IMR-90 (cell line): ENCODE results near the gene NT5C. TPM values are rescaled to one million over a fixed set of nuclear protein-coding genes. Genes with fewer than 3 reads are reported as not detected.

ENCODE experiments used
- ATAC-seq: fragments of 200-7000 bp; cut with Tn5 transposase; 2 replicates; pipeline ENCODE4 v1.9.1; 2020; ENCODE audit warnings: low read depth, mild to moderate bottlenecking, moderate library complexity
- BruUV-seq: library from RNA; stranded (reverse); fragments of 400-500 nt; replicated peaks from 2 replicates; lab custom pipeline; 2021; lab: Mats Ljungman, UMichigan
- CTCF ChIA-PET: fragments of 300-600 bp; formaldehyde crosslinking; extraction: SDS; loops from one replicate; lab custom pipeline; 2021; ENCODE audit warnings: antibody characterized with exemption; lab: Yijun Ruan, JAX
- POLR2A ChIA-PET: fragments of 300-600 bp; sonication (Branson Sonifier 250); formaldehyde crosslinking; loops from one replicate; lab custom pipeline; 2022; ENCODE audit warnings: antibody characterized with exemption; ENCODE audit not compliant: unreplicated experiment; lab: Charles Lee
- DNase-seq: peaks from one replicate; pipeline ENCODE4 v3.0.0; 2013
- H2AFZ ChIP-seq: replicated peaks from 2 replicates; pipeline ENCODE3; 2013; ENCODE audit warnings: low read length, mild to moderate bottlenecking; ENCODE audit not compliant: poor library complexity
- H2AK5ac ChIP-seq: 2 replicates; pipeline ENCODE4 v1.6.1; 2013; ENCODE audit warnings: low read depth, low read length, inconsistent platforms
- H2AK9ac ChIP-seq: replicated peaks from 2 replicates; pipeline ENCODE3; 2013; ENCODE audit warnings: mild to moderate bottlenecking, low read depth, low read length, moderate library complexity; ENCODE audit not compliant: poor library complexity
- H2BK120ac ChIP-seq: 2 replicates; pipeline ENCODE4 v1.6.1; 2013; ENCODE audit warnings: low read depth, low read length, inconsistent platforms
- H2BK15ac ChIP-seq: 3 replicates; pipeline ENCODE4 v1.6.1; 2013; ENCODE audit warnings: low read depth, low read length, inconsistent platforms
- H2BK20ac ChIP-seq: 2 replicates; pipeline ENCODE4 v1.6.1; 2013; ENCODE audit warnings: low read depth, mild to moderate bottlenecking, inconsistent platforms, low read length, moderate library complexity
- H2BK5ac ChIP-seq: 2 replicates; pipeline ENCODE4 v1.6.1; 2013; ENCODE audit warnings: mild to moderate bottlenecking, low read depth, low read length, inconsistent platforms; ENCODE audit not compliant: poor library complexity, severe bottlenecking
- H3K14ac ChIP-seq: replicated peaks from 2 replicates; pipeline ENCODE4 v1.6.1; 2013; ENCODE audit warnings: low read depth, low read length, inconsistent platforms
- H3K18ac ChIP-seq: 2 replicates; pipeline ENCODE4 v1.6.1; 2013; ENCODE audit warnings: low read depth, low read length, control low read depth
- H3K23ac ChIP-seq: 2 replicates; pipeline ENCODE4 v1.6.1; 2013; ENCODE audit warnings: low read depth, low read length, inconsistent platforms
- H3K27ac ChIP-seq: 2 replicates; pipeline ENCODE4 v1.5.1; 2013; ENCODE audit warnings: mild to moderate bottlenecking, control low read depth, low read length; ENCODE audit not compliant: insufficient read depth
- H3K27me3 ChIP-seq: 2 replicates; pipeline ENCODE4 v1.6.1; 2013; ENCODE audit warnings: low read length; ENCODE audit not compliant: control insufficient read depth, insufficient read depth
- H3K36me3 ChIP-seq: 2 replicates; pipeline ENCODE4 v1.6.1; 2013; ENCODE audit warnings: low read length, mixed read lengths; ENCODE audit not compliant: control insufficient read depth, insufficient read depth
- H3K4ac ChIP-seq: 2 replicates; pipeline ENCODE4 v1.6.1; 2013; ENCODE audit warnings: low read depth, low read length, inconsistent platforms
- H3K4me1 ChIP-seq: 2 replicates; pipeline ENCODE4 v1.6.1; 2013; ENCODE audit warnings: low read length, mixed read lengths; ENCODE audit not compliant: control insufficient read depth, insufficient read depth
- H3K4me2 ChIP-seq: 2 replicates; pipeline ENCODE4 v1.6.1; 2013; ENCODE audit warnings: low read depth, mild to moderate bottlenecking, control low read depth, low read length, moderate library complexity
- H3K4me3 ChIP-seq: 2 replicates; pipeline ENCODE4 v1.5.1; 2013; ENCODE audit warnings: low read depth, mild to moderate bottlenecking, control low read depth, low read length, moderate library complexity; ENCODE audit not compliant: insufficient read depth
- H3K56ac ChIP-seq: 2 replicates; pipeline ENCODE4 v1.6.1; 2013; ENCODE audit warnings: low read length, inconsistent platforms; ENCODE audit not compliant: insufficient read depth; ENCODE audit errors: extremely low read depth
- H3K79me1 ChIP-seq, 2 experiments: 2 replicates each; pipeline ENCODE4 v1.6.1; 2013; ENCODE audit warnings: low read length in 2 of 2, inconsistent platforms in 1 of 2, low read depth in 1 of 2
- H3K9ac ChIP-seq: 2 replicates; pipeline ENCODE4 v1.6.1; 2013; ENCODE audit warnings: low read depth, low read length, control low read depth
- H3K9me1 ChIP-seq: 2 replicates; pipeline ENCODE4 v1.6.1; 2013; ENCODE audit warnings: low read length, inconsistent platforms; ENCODE audit not compliant: insufficient read depth
- H3K9me3 ChIP-seq: 2 replicates; pipeline ENCODE4 v1.6.1; 2013; ENCODE audit warnings: low read length; ENCODE audit not compliant: control insufficient read depth, insufficient read depth
- H4K20me1 ChIP-seq: 2 replicates; pipeline ENCODE4 v1.6.1; 2013; ENCODE audit warnings: low read length, inconsistent platforms; ENCODE audit not compliant: insufficient read depth
- H4K5ac ChIP-seq: 2 replicates; pipeline ENCODE4 v1.6.1; 2013; ENCODE audit warnings: mild to moderate bottlenecking, low read depth, low read length, control low read depth
- H4K8ac ChIP-seq, 2 experiments: 2 replicates each; pipeline ENCODE4 v1.6.1; 2013; ENCODE audit warnings: low read depth in 2 of 2, low read length in 2 of 2, control low read depth in 1 of 2, inconsistent platforms in 1 of 2
- H4K91ac ChIP-seq: 2 replicates; pipeline ENCODE4 v1.6.1; 2013; ENCODE audit warnings: low read depth, low read length, inconsistent platforms; ENCODE audit not compliant: insufficient read depth
- FOS ChIP-seq: fragments of 150-350 bp; IDR thresholded peaks from 2 replicates; pipeline ENCODE4 v1.6.1; 2016; ENCODE audit warnings: low read depth, low read length
- MAZ ChIP-seq: IDR thresholded peaks from 2 replicates; pipeline ENCODE4 v1.6.1; 2012; ENCODE audit warnings: low read depth, mild to moderate bottlenecking, low read length, improper control_type of control experiment, moderate library complexity, borderline replicate concordance
- POLR2A ChIP-seq: IDR thresholded peaks from 2 replicates; pipeline ENCODE4 v1.6.1; 2012; ENCODE audit warnings: mild to moderate bottlenecking, low read depth, low read length
- RAD21 ChIP-seq: IDR thresholded peaks from 2 replicates; pipeline ENCODE4 v1.6.1; 2012; ENCODE audit warnings: low read length, improper control_type of control experiment
- WGBS, 2 experiments: methylation state at CpG; one replicate each; pipeline versions ENCODE4 v1.1.5 to v1.1.7; 2013; ENCODE audit warnings: missing lambda C conversion rate in 2 of 2; ENCODE audit not compliant: insufficient read length in 1 of 2; ENCODE audit errors: extremely low coverage in 2 of 2; 5-methylcytosine and 5-hydroxymethylcytosine counted together
- dilution Hi-C: fragments of 300-500 bp; cut with HindIII; formaldehyde crosslinking; loops from one replicate; pipeline ENCODE4 v1.14.3; 2018; ENCODE audit warnings: low sequenced_read_pairs; ENCODE audit not compliant: unreplicated experiment
- in situ Hi-C: fragments of 300-500 bp; cut with MboI; formaldehyde crosslinking; loops from 3 replicates; pipeline ENCODE4 v1.14.3; 2019; ENCODE audit warnings: low sequenced_read_pairs, inconsistent platforms, mixed read lengths
- intact Hi-C: fragments of 100-400 bp; cut with micrococcal nuclease; formaldehyde crosslinking; loops from 2 replicates; pipeline ENCODE4 v1.10.0; 2022
- polyA plus RNA-seq, 3 experiments: library from polyadenylated mRNA; depleted of rRNA; stranded (reverse); fragments of >200 nt; gene quantifications; 2 replicates each; pipeline ENCODE4 v1.2.3, GENCODE V29; 2012; ENCODE audit warnings: low replicate concordance in 1 of 3
- total RNA-seq: library from RNA; depleted of rRNA; stranded (reverse); fragments of >200 nt; gene quantifications from 2 replicates; pipeline ENCODE4 v1.2.3, GENCODE V29; 2012

Gene NT5C
- total and polyA plus RNA-seq, 2 of the 4 experiments (the other 2 are of a cell fraction): 24.0 to 44.6 TPM

DNA sequence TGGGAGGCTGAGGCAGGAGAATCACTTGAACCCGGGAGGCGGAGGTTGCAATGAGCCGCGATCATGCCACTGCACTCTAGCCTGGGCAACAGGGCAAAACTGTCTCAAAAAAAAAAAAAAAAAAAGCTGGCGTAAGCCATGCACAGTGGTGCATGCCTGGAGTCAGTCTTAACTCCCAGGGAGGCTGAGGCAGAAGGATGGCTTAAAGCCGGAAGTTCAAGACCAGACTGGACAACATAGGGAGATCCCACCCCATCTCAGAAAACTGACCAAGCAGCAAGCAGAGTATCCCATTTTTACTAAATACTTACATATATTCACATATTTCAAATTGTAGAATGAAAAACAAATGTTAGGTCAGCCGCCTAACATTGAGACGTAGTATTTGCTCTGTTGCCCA, 4.6 kb downstream of the NT5C start:
- Histone ChIP-seq H3K79me1 (peaks cover 7 to 59% of the 10 kb centered on the region in 2 experiments; a peak in 3 of 4 replicates), H2BK15ac (no peak overlapping the region), H2BK5ac (no peak overlapping the region), H4K8ac (no peak overlapping the region), H3K18ac (no peak overlapping the region), H4K91ac (no peak overlapping the region), H3K36me3 (peaks cover 15% of the 10 kb centered on the region), H2BK20ac (no peak overlapping the region), H3K27me3 (no peaks in the 10 kb centered on the region), H3K9me3 (no peaks in the 10 kb centered on the region), H3K4me3 (no peak overlapping the region), H3K27ac (no peak overlapping the region), H3K9ac (no peak overlapping the region), H4K5ac (no peak overlapping the region), H2AK5ac (no peak overlapping the region), H2BK120ac (no peak overlapping the region), H2AFZ (no peak overlapping the region), H4K20me1 (peaks cover 12% of the 10 kb centered on the region), H3K4ac (no peak overlapping the region), H3K56ac (no peak overlapping the region), H3K9me1 (peaks cover 27% of the 10 kb centered on the region), H3K14ac (no peak overlapping the region), H3K4me2 (no peak overlapping the region), H2AK9ac (no peak overlapping the region), H3K23ac (no peak overlapping the region), H3K4me1 (peaks cover 2% of the 10 kb centered on the region; the same call in 1 of the 2 replicates)
- 94% methylated on average over 5 of the region's 8 CpGs; no CpG with 5 or more reads in 1 of the 2 experiments for WGBS, 2 experiments
- in situ Hi-C loops (no loop called here), intact Hi-C loops (no loop called here), dilution Hi-C loops (no loop called here)
- BruUV-seq: no TSS peak
- POLR2A ChIA-PET: no interaction called here
- ATAC-seq (no peak), DNase-seq (no peak)
- CTCF ChIA-PET: interaction anchor here (0.6 to 3.6 kb wide), 2 partner anchors 13 to 464 kb away, joined by 3 to 13 read pairs; no protein-coding TSS in a partner anchor
- no peak for TF ChIP-seq FOS
- no peak for TF ChIP-seq POLR2A
- no peak for TF ChIP-seq RAD21
- TF ChIP-seq MAZ: no peak
